HEK293 (cell line): Measurements from ENCODE around the gene DOCK4.

Source experiments
- EGR2 ChIP-seq: fragments of 450-650 bp; formaldehyde crosslinking; IDR thresholded peaks from 2 replicates; pipeline ENCODE4 v1.5.1; 2016; ENCODE audit warnings: low read depth, missing biosample characterization, missing genetic modification characterization
- GLI2 ChIP-seq: fragments of 450-650 bp; formaldehyde crosslinking; IDR thresholded peaks from 2 replicates; pipeline ENCODE4; 2017; ENCODE audit warnings: missing biosample characterization, missing genetic modification characterization, low read depth, borderline replicate concordance
- HOXA7 ChIP-seq: sonication (generic); formaldehyde crosslinking; IDR thresholded peaks from 2 replicates; pipeline ENCODE4 v1.8.1; 2022; ENCODE audit warnings: missing genetic modification reagents, borderline replicate concordance
- KLF10 ChIP-seq: fragments of 450-650 bp; IDR thresholded peaks from 2 replicates; pipeline ENCODE4 v1.5.1; 2018; ENCODE audit warnings: missing biosample characterization, mild to moderate bottlenecking, missing genetic modification characterization
- OSR2 ChIP-seq: fragments of 450-650 bp; formaldehyde crosslinking; IDR thresholded peaks from 2 replicates; pipeline ENCODE4 v1.5.1; 2016; ENCODE audit warnings: missing biosample characterization, missing genetic modification characterization
- PRDM1 ChIP-seq: fragments of 450-650 bp; formaldehyde crosslinking; IDR thresholded peaks from 2 replicates; pipeline ENCODE4; 2016; ENCODE audit warnings: missing biosample characterization, missing genetic modification characterization
- REPIN1 ChIP-seq: fragments of 450-650 bp; formaldehyde crosslinking; IDR thresholded peaks from 2 replicates; pipeline ENCODE4 v1.5.1; 2017; ENCODE audit warnings: missing biosample characterization, missing genetic modification characterization, low read depth
- SCRT1 ChIP-seq: fragments of 450-650 bp; formaldehyde crosslinking; IDR thresholded peaks from 2 replicates; pipeline ENCODE4 v1.5.1; 2016; ENCODE audit warnings: missing biosample characterization, missing genetic modification characterization, borderline replicate concordance
- SP2 ChIP-seq: fragments of 450-650 bp; formaldehyde crosslinking; IDR thresholded peaks from 2 replicates; pipeline ENCODE4 v1.5.1; 2016; ENCODE audit warnings: missing biosample characterization, missing genetic modification characterization
- ZBTB17 ChIP-seq: fragments of 450-650 bp; formaldehyde crosslinking; IDR thresholded peaks from 2 replicates; pipeline ENCODE4 v1.5.1; 2016; ENCODE audit warnings: missing biosample characterization, missing genetic modification characterization
- ZBTB21 ChIP-seq: fragments of 450-650 bp; formaldehyde crosslinking; IDR thresholded peaks from 2 replicates; pipeline ENCODE4 v1.5.1; 2017; ENCODE audit warnings: missing biosample characterization, missing genetic modification characterization
- ZBTB8A ChIP-seq: fragments of 450-650 bp; formaldehyde crosslinking; IDR thresholded peaks from 2 replicates; pipeline ENCODE4 v1.5.1; 2016; ENCODE audit warnings: missing biosample characterization, missing genetic modification characterization
- ZNF121 ChIP-seq: fragments of 450-650 bp; formaldehyde crosslinking; IDR thresholded peaks from 2 replicates; pipeline ENCODE4 v1.5.1; 2016; ENCODE audit warnings: missing biosample characterization, missing genetic modification characterization
- ZNF169 ChIP-seq: fragments of 450-650 bp; formaldehyde crosslinking; IDR thresholded peaks from 2 replicates; pipeline ENCODE4 v1.5.1; 2016; ENCODE audit warnings: missing biosample characterization, missing genetic modification characterization
- ZNF202 ChIP-seq: fragments of 450-650 bp; formaldehyde crosslinking; IDR thresholded peaks from 2 replicates; pipeline ENCODE4 v1.5.1; 2016; ENCODE audit warnings: missing biosample characterization, missing genetic modification characterization, borderline replicate concordance
- ZNF266 ChIP-seq: fragments of 450-650 bp; formaldehyde crosslinking; IDR thresholded peaks from 2 replicates; pipeline ENCODE4 v1.5.1; 2016; ENCODE audit warnings: missing biosample characterization, missing genetic modification characterization, low read depth
- ZNF335 ChIP-seq: fragments of 450-650 bp; formaldehyde crosslinking; conservative IDR thresholded peaks from 2 replicates; pipeline ENCODE4 v1.5.1; 2016; ENCODE audit warnings: missing biosample characterization, missing genetic modification characterization
- ZNF350 ChIP-seq: fragments of 450-650 bp; formaldehyde crosslinking; IDR thresholded peaks from 2 replicates; pipeline ENCODE4 v1.5.0; 2017; ENCODE audit warnings: missing biosample characterization, mild to moderate bottlenecking, missing genetic modification characterization
- ZNF354C ChIP-seq: fragments of 450-650 bp; formaldehyde crosslinking; IDR thresholded peaks from 2 replicates; pipeline ENCODE4 v1.5.1; 2016; ENCODE audit warnings: missing biosample characterization, missing genetic modification characterization, low read depth, borderline replicate concordance
- ZNF366 ChIP-seq: fragments of 450-650 bp; formaldehyde crosslinking; conservative IDR thresholded peaks from 2 replicates; pipeline ENCODE4 v1.5.1; 2016; ENCODE audit warnings: missing biosample characterization, missing genetic modification characterization
- ZNF510 ChIP-seq: fragments of 450-650 bp; formaldehyde crosslinking; IDR thresholded peaks from 2 replicates; pipeline ENCODE4 v1.5.1; 2018; ENCODE audit warnings: mild to moderate bottlenecking, missing genetic modification characterization, missing biosample characterization; ENCODE audit not compliant: insufficient replicate concordance
- ZNF521 ChIP-seq: fragments of 450-650 bp; formaldehyde crosslinking; IDR thresholded peaks from 2 replicates; pipeline ENCODE4 v1.5.1; 2017; ENCODE audit warnings: missing biosample characterization, mild to moderate bottlenecking, missing genetic modification characterization
- ZNF571 ChIP-seq: fragments of 450-650 bp; formaldehyde crosslinking; IDR thresholded peaks from 2 replicates; pipeline ENCODE4 v1.5.0; 2017; ENCODE audit warnings: missing biosample characterization, missing genetic modification characterization
- ZNF585B ChIP-seq: fragments of 450-650 bp; formaldehyde crosslinking; IDR thresholded peaks from 2 replicates; pipeline ENCODE4 v1.5.1; 2016; ENCODE audit warnings: missing biosample characterization, missing genetic modification characterization
- ZNF623 ChIP-seq: fragments of 450-650 bp; formaldehyde crosslinking; IDR thresholded peaks from 2 replicates; pipeline ENCODE4 v1.5.1; 2016; ENCODE audit warnings: missing biosample characterization, missing genetic modification characterization
- ZNF658 ChIP-seq: fragments of 450-650 bp; formaldehyde crosslinking; IDR thresholded peaks from 2 replicates; pipeline ENCODE4; 2016; ENCODE audit warnings: missing biosample characterization, missing genetic modification characterization
- TF ChIP-seq, protein P1 (sequence below): fragments of 450-650 bp; formaldehyde crosslinking; IDR thresholded peaks from 2 replicates; pipeline ENCODE4 v1.5.1; 2016; ENCODE audit warnings: missing biosample characterization, missing genetic modification characterization
- TF ChIP-seq, protein P2 (sequence below): fragments of 450-650 bp; formaldehyde crosslinking; IDR thresholded peaks from 2 replicates; pipeline ENCODE4 v1.5.1; 2016; ENCODE audit warnings: missing biosample characterization, missing genetic modification characterization
- TF ChIP-seq, protein P3 (sequence below): fragments of 450-650 bp; formaldehyde crosslinking; IDR thresholded peaks from 2 replicates; pipeline ENCODE4 v1.5.1; 2017; ENCODE audit warnings: missing biosample characterization, missing genetic modification characterization
- TF ChIP-seq, protein P4 (sequence below): fragments of 450-650 bp; formaldehyde crosslinking; IDR thresholded peaks from 2 replicates; pipeline ENCODE4 v1.5.1; 2016; ENCODE audit warnings: missing biosample characterization, missing genetic modification characterization
- TF ChIP-seq, protein P5 (sequence below): fragments of 450-650 bp; formaldehyde crosslinking; IDR thresholded peaks from 2 replicates; pipeline ENCODE4 v1.5.1; 2016; ENCODE audit warnings: missing biosample characterization, missing genetic modification characterization

The DOCK4 gene

DNA sequence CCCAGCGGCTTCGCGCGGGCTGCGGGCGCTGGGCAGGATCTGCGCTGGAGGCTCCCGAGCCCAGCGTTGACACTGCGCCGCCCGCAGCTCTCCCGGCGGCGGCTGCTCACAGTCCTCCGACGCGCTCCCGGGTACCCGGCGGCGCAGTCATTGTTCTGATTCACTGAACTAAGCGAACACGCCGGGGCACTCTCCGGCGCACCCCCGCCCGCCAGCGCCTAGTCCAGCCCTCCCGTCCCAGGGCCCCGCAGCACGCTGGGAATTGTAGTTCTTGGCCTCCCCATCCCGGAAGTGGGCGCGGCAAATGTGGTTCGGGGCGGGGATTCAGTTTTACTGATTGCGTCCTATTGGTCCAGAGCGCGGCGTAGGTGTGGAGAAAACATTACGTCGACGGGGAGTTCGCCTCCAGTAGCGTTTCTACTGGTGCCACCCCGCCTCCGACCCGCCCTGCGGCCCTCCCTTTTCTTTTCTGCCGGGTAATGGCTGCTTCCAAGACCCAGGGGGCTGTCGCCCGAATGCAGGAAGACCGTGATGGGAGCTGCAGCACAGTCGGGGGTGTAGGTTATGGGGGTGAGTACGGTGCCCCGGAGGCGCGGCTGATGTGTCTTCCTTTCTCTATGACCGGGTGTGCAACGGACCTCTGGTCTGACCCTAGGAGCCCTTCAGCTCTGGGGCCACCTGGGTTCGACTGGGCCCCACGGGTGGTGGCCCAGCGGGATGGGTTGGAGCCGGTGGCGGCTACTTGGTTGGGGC lies at the start of gene DOCK4, which contains the start of gene ZNF277 (continued):
- TF ChIP-seq SCRT1, result no peak
- no peak for TF ChIP-seq ZNF266 (tag by site-specific recombination)
- TF ChIP-seq ZNF658 (tag by site-specific recombination), result no peak
- TF ChIP-seq, protein P1, sequence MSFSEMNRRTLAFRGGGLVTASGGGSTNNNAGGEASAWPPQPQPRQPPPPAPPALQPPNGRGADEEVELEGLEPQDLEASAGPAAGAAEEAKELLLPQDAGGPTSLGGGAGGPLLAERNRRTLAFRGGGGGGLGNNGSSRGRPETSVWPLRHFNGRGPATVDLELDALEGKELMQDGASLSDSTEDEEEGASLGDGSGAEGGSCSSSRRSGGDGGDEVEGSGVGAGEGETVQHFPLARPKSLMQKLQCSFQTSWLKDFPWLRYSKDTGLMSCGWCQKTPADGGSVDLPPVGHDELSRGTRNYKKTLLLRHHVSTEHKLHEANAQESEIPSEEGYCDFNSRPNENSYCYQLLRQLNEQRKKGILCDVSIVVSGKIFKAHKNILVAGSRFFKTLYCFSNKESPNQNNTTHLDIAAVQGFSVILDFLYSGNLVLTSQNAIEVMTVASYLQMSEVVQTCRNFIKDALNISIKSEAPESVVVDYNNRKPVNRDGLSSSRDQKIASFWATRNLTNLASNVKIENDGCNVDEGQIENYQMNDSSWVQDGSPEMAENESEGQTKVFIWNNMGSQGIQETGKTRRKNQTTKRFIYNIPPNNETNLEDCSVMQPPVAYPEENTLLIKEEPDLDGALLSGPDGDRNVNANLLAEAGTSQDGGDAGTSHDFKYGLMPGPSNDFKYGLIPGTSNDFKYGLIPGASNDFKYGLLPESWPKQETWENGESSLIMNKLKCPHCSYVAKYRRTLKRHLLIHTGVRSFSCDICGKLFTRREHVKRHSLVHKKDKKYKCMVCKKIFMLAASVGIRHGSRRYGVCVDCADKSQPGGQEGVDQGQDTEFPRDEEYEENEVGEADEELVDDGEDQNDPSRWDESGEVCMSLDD (tag by site-specific recombination), result 0 out of 2 replicates have a peak, but pooled peaks have one; percentile 8
- no peak for TF ChIP-seq ZNF202 (tag by site-specific recombination)
- TF ChIP-seq EGR2 (tag by site-specific recombination), result peak; percentile 49
- TF ChIP-seq, protein P2, sequence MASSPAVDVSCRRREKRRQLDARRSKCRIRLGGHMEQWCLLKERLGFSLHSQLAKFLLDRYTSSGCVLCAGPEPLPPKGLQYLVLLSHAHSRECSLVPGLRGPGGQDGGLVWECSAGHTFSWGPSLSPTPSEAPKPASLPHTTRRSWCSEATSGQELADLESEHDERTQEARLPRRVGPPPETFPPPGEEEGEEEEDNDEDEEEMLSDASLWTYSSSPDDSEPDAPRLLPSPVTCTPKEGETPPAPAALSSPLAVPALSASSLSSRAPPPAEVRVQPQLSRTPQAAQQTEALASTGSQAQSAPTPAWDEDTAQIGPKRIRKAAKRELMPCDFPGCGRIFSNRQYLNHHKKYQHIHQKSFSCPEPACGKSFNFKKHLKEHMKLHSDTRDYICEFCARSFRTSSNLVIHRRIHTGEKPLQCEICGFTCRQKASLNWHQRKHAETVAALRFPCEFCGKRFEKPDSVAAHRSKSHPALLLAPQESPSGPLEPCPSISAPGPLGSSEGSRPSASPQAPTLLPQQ (tag by site-specific recombination), result peak; percentile 91
- TF ChIP-seq ZNF354C (tag by site-specific recombination), result no peak
- TF ChIP-seq, protein P3, sequence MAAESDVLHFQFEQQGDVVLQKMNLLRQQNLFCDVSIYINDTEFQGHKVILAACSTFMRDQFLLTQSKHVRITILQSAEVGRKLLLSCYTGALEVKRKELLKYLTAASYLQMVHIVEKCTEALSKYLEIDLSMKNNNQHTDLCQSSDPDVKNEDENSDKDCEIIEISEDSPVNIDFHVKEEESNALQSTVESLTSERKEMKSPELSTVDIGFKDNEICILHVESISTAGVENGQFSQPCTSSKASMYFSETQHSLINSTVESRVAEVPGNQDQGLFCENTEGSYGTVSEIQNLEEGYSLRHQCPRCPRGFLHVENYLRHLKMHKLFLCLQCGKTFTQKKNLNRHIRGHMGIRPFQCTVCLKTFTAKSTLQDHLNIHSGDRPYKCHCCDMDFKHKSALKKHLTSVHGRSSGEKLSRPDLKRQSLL (tag by site-specific recombination), result peak; percentile 80
- no peak for TF ChIP-seq ZNF521
- peak; percentile 96 for TF ChIP-seq SP2 (tag by site-specific recombination)
- no peak for TF ChIP-seq REPIN1
- peak; percentile 93 for TF ChIP-seq ZNF335
- TF ChIP-seq, protein P4, sequence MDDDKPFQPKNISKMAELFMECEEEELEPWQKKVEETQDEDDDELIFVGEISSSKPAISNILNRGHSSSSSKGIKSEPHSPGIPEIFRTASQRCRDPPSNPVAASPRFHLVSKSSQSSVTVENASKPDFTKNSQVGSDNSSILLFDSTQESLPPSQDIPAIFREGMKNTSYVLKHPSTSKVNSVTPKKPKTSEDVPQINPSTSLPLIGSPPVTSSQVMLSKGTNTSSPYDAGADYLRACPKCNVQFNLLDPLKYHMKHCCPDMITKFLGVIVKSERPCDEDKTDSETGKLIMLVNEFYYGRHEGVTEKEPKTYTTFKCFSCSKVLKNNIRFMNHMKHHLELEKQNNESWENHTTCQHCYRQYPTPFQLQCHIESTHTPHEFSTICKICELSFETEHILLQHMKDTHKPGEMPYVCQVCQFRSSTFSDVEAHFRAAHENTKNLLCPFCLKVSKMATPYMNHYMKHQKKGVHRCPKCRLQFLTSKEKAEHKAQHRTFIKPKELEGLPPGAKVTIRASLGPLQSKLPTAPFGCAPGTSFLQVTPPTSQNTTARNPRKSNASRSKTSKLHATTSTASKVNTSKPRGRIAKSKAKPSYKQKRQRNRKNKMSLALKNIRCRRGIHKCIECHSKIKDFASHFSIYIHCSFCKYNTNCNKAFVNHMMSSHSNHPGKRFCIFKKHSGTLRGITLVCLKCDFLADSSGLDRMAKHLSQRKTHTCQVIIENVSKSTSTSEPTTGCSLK, result no peak
- no peak for TF ChIP-seq ZNF623
- peak; percentile 96 for TF ChIP-seq KLF10 (tag by site-specific recombination)
- no peak for TF ChIP-seq GLI2 (tag by site-specific recombination)
- TF ChIP-seq ZNF121 (tag by site-specific recombination), result no peak
- peak; percentile 98 for TF ChIP-seq ZBTB8A (tag by site-specific recombination)
- TF ChIP-seq ZNF169 (tag by site-specific recombination), result no peak
- no peak for TF ChIP-seq ZNF510
- TF ChIP-seq HOXA7 (CRISPR knock-in tag), result no peak
- TF ChIP-seq ZBTB17, result peak; percentile 86
- peak; percentile 73 for TF ChIP-seq ZBTB21
- TF ChIP-seq ZNF350, result no peak
- no peak for TF ChIP-seq ZNF366 (tag by site-specific recombination)
- no peak for TF ChIP-seq OSR2 (tag by site-specific recombination)
- no peak for TF ChIP-seq ZNF585B (tag by site-specific recombination)
- no peak for TF ChIP-seq PRDM1 (tag by site-specific recombination)
- TF ChIP-seq, protein P5, sequence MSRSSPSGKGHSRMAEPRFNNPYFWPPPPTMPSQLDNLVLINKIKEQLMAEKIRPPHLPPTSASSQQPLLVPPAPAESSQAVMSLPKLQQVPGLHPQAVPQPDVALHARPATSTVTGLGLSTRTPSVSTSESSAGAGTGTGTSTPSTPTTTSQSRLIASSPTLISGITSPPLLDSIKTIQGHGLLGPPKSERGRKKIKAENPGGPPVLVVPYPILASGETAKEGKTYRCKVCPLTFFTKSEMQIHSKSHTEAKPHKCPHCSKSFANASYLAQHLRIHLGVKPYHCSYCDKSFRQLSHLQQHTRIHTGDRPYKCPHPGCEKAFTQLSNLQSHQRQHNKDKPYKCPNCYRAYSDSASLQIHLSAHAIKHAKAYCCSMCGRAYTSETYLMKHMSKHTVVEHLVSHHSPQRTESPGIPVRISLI, result no peak
- no peak for TF ChIP-seq ZNF571 (tag by site-specific recombination)
